ENCODE measurements around the gene CNNM4. TPM values are rescaled to one million over a fixed set of nuclear protein-coding genes. Genes with fewer than 3 reads are reported as not detected.

Gene CNNM4
- total RNA-seq, 1 experiment from 2014 or later = 28.3 TPM

DNA sequence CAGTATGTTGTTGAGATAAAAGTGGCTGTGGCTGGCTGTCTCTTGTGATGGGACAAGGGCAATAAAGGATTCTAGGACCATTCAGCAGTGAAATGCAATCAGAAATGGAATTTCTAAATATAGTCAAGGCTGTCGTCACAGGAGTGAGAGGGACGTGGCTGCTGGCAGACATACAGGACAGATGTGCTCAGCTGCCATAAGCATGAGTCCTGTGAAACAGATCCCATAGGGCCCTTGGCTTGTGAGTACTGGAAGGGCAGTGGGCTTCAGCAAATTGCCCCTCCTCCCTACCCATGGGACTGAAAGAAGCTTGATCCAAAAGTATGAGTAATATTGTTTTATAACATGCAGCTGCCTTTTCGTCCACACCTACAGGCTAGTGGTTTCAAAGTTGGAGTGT lies 51.2 kb downstream of the CNNM4 start:
- ChIA-PET CTCF (no interaction called here), POLR2A (no interaction called here)
- BruUV-seq (replicated peaks) = no TSS peak
- Histone ChIP-seq H3K9me3 (no peaks in the 10 kb centered on the region), H3K4me1 (peaks cover 4% of the 10 kb centered on the region; the same call in 1 of the 2 replicates), H3K27me3 (replicated peaks; ENCODE audit: control insufficient read depth, insufficient read depth, low read length) (no peaks in the 10 kb centered on the region), H3K36me3 (ENCODE audit: control insufficient read depth, insufficient read depth, low read length) (peaks cover 6% of the 10 kb centered on the region), H3K4me3 (ENCODE audit: low read depth, low read length) (no peak overlapping the region)
- no peak overlapping the region for H3K4me3 Mint-ChIP-seq (ENCODE audit: unreplicated experiment)
- H3K27me3 Mint-ChIP-seq (ENCODE audit: insufficient read depth, unreplicated experiment) = no peaks in the 10 kb centered on the region
- H3K9me3 Mint-ChIP-seq (ENCODE audit: unreplicated experiment) = no peaks in the 10 kb centered on the region
- TF ChIP-seq, protein P1, sequence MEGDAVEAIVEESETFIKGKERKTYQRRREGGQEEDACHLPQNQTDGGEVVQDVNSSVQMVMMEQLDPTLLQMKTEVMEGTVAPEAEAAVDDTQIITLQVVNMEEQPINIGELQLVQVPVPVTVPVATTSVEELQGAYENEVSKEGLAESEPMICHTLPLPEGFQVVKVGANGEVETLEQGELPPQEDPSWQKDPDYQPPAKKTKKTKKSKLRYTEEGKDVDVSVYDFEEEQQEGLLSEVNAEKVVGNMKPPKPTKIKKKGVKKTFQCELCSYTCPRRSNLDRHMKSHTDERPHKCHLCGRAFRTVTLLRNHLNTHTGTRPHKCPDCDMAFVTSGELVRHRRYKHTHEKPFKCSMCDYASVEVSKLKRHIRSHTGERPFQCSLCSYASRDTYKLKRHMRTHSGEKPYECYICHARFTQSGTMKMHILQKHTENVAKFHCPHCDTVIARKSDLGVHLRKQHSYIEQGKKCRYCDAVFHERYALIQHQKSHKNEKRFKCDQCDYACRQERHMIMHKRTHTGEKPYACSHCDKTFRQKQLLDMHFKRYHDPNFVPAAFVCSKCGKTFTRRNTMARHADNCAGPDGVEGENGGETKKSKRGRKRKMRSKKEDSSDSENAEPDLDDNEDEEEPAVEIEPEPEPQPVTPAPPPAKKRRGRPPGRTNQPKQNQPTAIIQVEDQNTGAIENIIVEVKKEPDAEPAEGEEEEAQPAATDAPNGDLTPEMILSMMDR (IDR thresholded peaks at IDR 0.05; ENCODE audit: insufficient read depth in 1 of 2, low read depth in 1 of 2, low read length in 1 of 2, severe bottlenecking in 1 of 2, unreplicated experiment in 1 of 2) = no peak
- H3K4me1 Mint-ChIP-seq (ENCODE audit: low read depth, unreplicated experiment) = peaks cover 8% of the 10 kb centered on the region
- no peak for DNase-seq
- no peak overlapping the region for H3K27ac Mint-ChIP-seq (ENCODE audit: unreplicated experiment)
- intact Hi-C loops (cut with micrococcal nuclease; ENCODE audit: unreplicated experiment) = no loop called here
- peaks cover 25% of the 10 kb centered on the region for H3K36me3 Mint-ChIP-seq (ENCODE audit: insufficient read depth, unreplicated experiment)

DNA sequence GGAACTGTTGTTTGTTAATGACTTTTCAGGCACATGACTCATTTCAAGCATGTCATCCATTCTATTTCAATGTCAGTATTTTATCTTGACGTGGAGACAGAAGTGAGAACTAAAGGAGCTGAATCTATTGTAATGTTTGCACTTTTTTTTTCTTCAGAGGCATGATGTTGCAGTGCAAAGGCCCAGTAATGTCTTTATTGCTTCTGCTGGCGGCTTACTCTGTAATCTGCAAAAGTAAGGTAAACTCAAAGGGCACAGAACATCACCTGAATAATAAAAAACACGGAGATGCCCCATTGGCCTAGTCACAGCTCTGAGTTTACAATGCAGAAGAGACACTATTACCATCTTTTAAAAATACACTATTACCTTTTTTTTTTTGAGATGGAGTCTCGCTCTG lies 53.0 kb downstream of the CNNM4 start:
- POLR2A ChIA-PET = no interaction called here
- intact Hi-C loops (cut with micrococcal nuclease; ENCODE audit: unreplicated experiment) = no loop called here
- TF ChIP-seq, protein P1 (IDR thresholded peaks at IDR 0.05; ENCODE audit: insufficient read depth in 1 of 2, low read depth in 1 of 2, low read length in 1 of 2, severe bottlenecking in 1 of 2, unreplicated experiment in 1 of 2) = no peak
- no TSS peak for BruUV-seq (replicated peaks)
- H3K36me3 Mint-ChIP-seq (ENCODE audit: insufficient read depth, unreplicated experiment) = peaks cover 41% of the 10 kb centered on the region
- no peaks in the 10 kb centered on the region for H3K27me3 Mint-ChIP-seq (ENCODE audit: insufficient read depth, unreplicated experiment)
- Histone ChIP-seq H3K9me3 (no peaks in the 10 kb centered on the region), H3K4me3 (ENCODE audit: low read depth, low read length) (no peak overlapping the region), H3K27me3 (replicated peaks; ENCODE audit: control insufficient read depth, insufficient read depth, low read length) (no peaks in the 10 kb centered on the region), H3K4me1 (peaks cover 8% of the 10 kb centered on the region), H3K36me3 (ENCODE audit: control insufficient read depth, insufficient read depth, low read length) (peaks cover 3% of the 10 kb centered on the region)
- H3K4me3 Mint-ChIP-seq (ENCODE audit: unreplicated experiment) = no peak overlapping the region
- no peak for DNase-seq
- no peak overlapping the region for H3K27ac Mint-ChIP-seq (ENCODE audit: unreplicated experiment)
- H3K4me1 Mint-ChIP-seq (ENCODE audit: low read depth, unreplicated experiment) = peaks cover 16% of the 10 kb centered on the region
- CTCF ChIA-PET = interaction anchor here (0.8 to 1.2 kb wide), 2 partner anchors 53 to 209 kb away, joined by 3 to 10 read pairs; partner anchors contain the start of gene CNNM4
- H3K9me3 Mint-ChIP-seq (ENCODE audit: unreplicated experiment) = no peaks in the 10 kb centered on the region

DNA sequence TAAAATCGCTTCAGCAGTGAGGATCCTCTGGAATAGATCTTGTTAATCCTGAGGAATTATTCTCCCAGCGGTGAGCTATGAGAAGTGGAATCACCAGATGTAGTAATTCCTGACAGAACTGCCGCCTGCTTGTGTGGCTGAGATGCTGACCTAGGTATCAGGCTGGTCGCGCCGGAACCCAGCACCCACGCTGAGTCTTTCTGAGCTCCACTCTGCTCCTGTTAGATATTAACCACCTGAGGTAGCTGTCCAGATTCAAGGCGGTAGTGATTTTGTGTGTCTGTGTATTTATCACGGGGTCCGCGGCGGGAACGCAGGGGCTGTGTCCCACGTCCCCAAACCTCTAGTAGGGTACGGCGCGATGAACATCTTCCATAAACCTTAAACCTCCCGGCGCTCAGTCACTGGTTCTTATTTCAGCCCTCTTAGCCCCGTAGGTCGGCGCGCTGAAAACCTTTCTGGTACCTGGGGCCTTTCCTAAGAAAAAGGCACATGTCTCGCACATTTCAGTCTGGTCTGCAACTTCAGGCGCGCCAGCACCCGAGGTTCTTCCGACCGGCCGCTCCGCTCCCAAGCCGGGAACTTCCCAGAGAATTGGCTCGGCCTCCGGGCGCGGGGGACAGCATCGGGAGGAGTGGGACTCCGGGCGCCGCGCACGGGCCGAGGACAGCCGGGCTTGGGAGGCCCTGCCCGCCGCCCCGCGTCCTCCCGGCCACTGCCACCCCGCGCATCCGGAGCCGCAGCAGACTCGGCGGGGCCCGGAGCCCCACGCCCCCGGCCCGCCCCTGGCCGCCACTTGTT lies 54.8 kb downstream of the CNNM4 start:
- DNase-seq = peak in 1 of 2 experiments; percentile 55

More for the DNA sequence above, 54.8 kb downstream of the CNNM4 start:
- H3K36me3 Mint-ChIP-seq (ENCODE audit: insufficient read depth, unreplicated experiment) = peaks cover 54% of the 10 kb centered on the region
- H3K4me1 Mint-ChIP-seq (ENCODE audit: low read depth, unreplicated experiment) = peaks cover 34% of the 10 kb centered on the region
- intact Hi-C loops (cut with micrococcal nuclease; ENCODE audit: unreplicated experiment) = loop anchor here (2.0 to 5.0 kb wide), 3 partner anchors 53 to 178 kb away; partner anchors contain the start of gene KANSL3
- Histone ChIP-seq H3K27me3 (replicated peaks; ENCODE audit: control insufficient read depth, insufficient read depth, low read length) (no peaks in the 10 kb centered on the region), H3K9me3 (no peaks in the 10 kb centered on the region), H3K4me3 (ENCODE audit: low read depth, low read length) (peak overlapping the region; percentile 96), H3K4me1 (peaks cover 24% of the 10 kb centered on the region), H3K36me3 (ENCODE audit: control insufficient read depth, insufficient read depth, low read length) (peaks cover 3% of the 10 kb centered on the region)
- no peaks in the 10 kb centered on the region for H3K9me3 Mint-ChIP-seq (ENCODE audit: unreplicated experiment)
- TF ChIP-seq, protein P1 (IDR thresholded peaks at IDR 0.05; ENCODE audit: insufficient read depth in 1 of 2, low read depth in 1 of 2, low read length in 1 of 2, severe bottlenecking in 1 of 2, unreplicated experiment in 1 of 2) = no peak
- ChIA-PET CTCF (interaction anchor here (1.0 to 1.8 kb wide), 5 partner anchors 42 to 54 kb away, joined by 4 to 11 read pairs (median 5); partner anchors contain the start of genes ANKRD39 and CNNM4), POLR2A (interaction anchor here (0.5 kb wide), 3 partner anchors 43 to 55 kb away, joined by 3 to 10 read pairs (median 7); no protein-coding TSS in a partner anchor)
- peak overlapping the region; percentile 42 for H3K27ac Mint-ChIP-seq (ENCODE audit: unreplicated experiment)
- TSS peak; percentile 86 for BruUV-seq (replicated peaks)
- H3K4me3 Mint-ChIP-seq (ENCODE audit: unreplicated experiment) = peak overlapping the region; percentile 84
- no peaks in the 10 kb centered on the region for H3K27me3 Mint-ChIP-seq (ENCODE audit: insufficient read depth, unreplicated experiment)
